WTC11 (cell line): ENCODE results near the gene SLC17A5. TPM values are rescaled to one million over a fixed set of nuclear protein-coding genes. Genes with fewer than 3 reads are reported as not detected.
A peak's percentile ranks its signal among the peaks of the same experiment; 100 is the strongest.

Experiments used
- ATAC-seq: fragments of 200-7000 bp; cut with Tn5 transposase; 2 replicates; pipeline ENCODE4 v1.10.0; 2021; ENCODE audit warnings: mild to moderate bottlenecking, moderate library complexity
- CTCF ChIA-PET: fragments of 300-600 bp; sonication (Branson Sonifier 250); formaldehyde crosslinking; loops from one replicate; lab custom pipeline; 2021; ENCODE audit warnings: antibody characterized with exemption; lab: Charles Lee
- POLR2A ChIA-PET: fragments of 350-600 bp; sonication (Branson Sonifier 250); formaldehyde crosslinking; loops from one replicate; lab custom pipeline; 2021; ENCODE audit warnings: antibody characterized with exemption; lab: Charles Lee
- DNase-seq: peaks from one replicate; pipeline ENCODE4 v3.0.0; 2021; ENCODE audit warnings: low spot score
- H3K27ac Mint-ChIP-seq: 2 replicates; pipeline ENCODE4 v1.8.0; 2021; ENCODE audit warnings: mixed read lengths
- H3K27me3 Mint-ChIP-seq: 2 replicates; pipeline ENCODE4 v1.8.0; 2021; ENCODE audit warnings: low read depth, mild to moderate bottlenecking, moderate library complexity, mixed read lengths
- H3K36me3 Mint-ChIP-seq: 2 replicates; pipeline ENCODE4 v1.8.0; 2021; ENCODE audit warnings: mixed read lengths
- H3K4me1 Mint-ChIP-seq: 2 replicates; pipeline ENCODE4 v1.8.0; 2022; ENCODE audit warnings: mixed read lengths
- H3K4me3 Mint-ChIP-seq: 2 replicates; pipeline ENCODE4 v1.8.0; 2021; ENCODE audit warnings: mild to moderate bottlenecking, moderate library complexity, mixed read lengths
- H3K9me3 Mint-ChIP-seq: 2 replicates; pipeline ENCODE4 v1.8.0; 2021; ENCODE audit warnings: mixed read lengths
- ATF3 ChIP-seq: sonication (generic); formaldehyde crosslinking; conservative IDR thresholded peaks from 2 replicates; pipeline ENCODE4 v1.8.1; 2022; ENCODE audit warnings: mild to moderate bottlenecking, missing genetic modification reagents
- CREM ChIP-seq: sonication (generic); formaldehyde crosslinking; IDR thresholded peaks from 2 replicates; pipeline ENCODE4 v1.8.1; 2022; ENCODE audit warnings: mild to moderate bottlenecking, missing genetic modification reagents, moderate library complexity
- E2F1 ChIP-seq: sonication (generic); formaldehyde crosslinking; IDR thresholded peaks from 2 replicates; pipeline ENCODE4 v1.8.0; 2022; ENCODE audit warnings: mild to moderate bottlenecking, missing genetic modification reagents
- ELF4 ChIP-seq: sonication (generic); formaldehyde crosslinking; IDR thresholded peaks from 2 replicates; pipeline ENCODE4 v1.8.1; 2022; ENCODE audit warnings: low read depth, mild to moderate bottlenecking, moderate library complexity, missing genetic modification reagents
- GABPB1 ChIP-seq: sonication (generic); formaldehyde crosslinking; IDR thresholded peaks from 2 replicates; pipeline ENCODE4 v1.8.1; 2023; ENCODE audit warnings: mild to moderate bottlenecking, missing genetic modification reagents
- IRF1 ChIP-seq: sonication (generic); formaldehyde crosslinking; IDR thresholded peaks from 2 replicates; pipeline ENCODE4 v1.8.0; 2023; ENCODE audit warnings: missing genetic modification reagents
- MAX ChIP-seq: sonication (generic); formaldehyde crosslinking; IDR thresholded peaks from 2 replicates; pipeline ENCODE4 v1.8.0; 2022; ENCODE audit warnings: mild to moderate bottlenecking, missing genetic modification reagents
- MYBL2 ChIP-seq: sonication (generic); formaldehyde crosslinking; IDR thresholded peaks from 2 replicates; pipeline ENCODE4 v1.8.1; 2023; ENCODE audit warnings: mild to moderate bottlenecking, moderate library complexity, missing genetic modification reagents
- NFATC4 ChIP-seq: fragments of 250-450 bp; sonication (Bioruptor Pico); IDR thresholded peaks from 2 replicates; pipeline ENCODE4 v1.9.0; 2021; ENCODE audit warnings: mild to moderate bottlenecking
- OVOL2 ChIP-seq: fragments of 250-450 bp; sonication (Bioruptor Pico); IDR thresholded peaks from 2 replicates; pipeline ENCODE4 v1.9.0; 2021; ENCODE audit warnings: mild to moderate bottlenecking, borderline replicate concordance
- SMAD4 ChIP-seq: sonication (generic); formaldehyde crosslinking; IDR thresholded peaks from 2 replicates; pipeline ENCODE4 v1.8.0; 2022; ENCODE audit warnings: mild to moderate bottlenecking, missing genetic modification reagents
- SP1 ChIP-seq: sonication (generic); formaldehyde crosslinking; conservative IDR thresholded peaks from 2 replicates; pipeline ENCODE4 v1.8.1; 2022; ENCODE audit warnings: missing genetic modification reagents
- TCF7 ChIP-seq: sonication (generic); formaldehyde crosslinking; IDR thresholded peaks from 2 replicates; pipeline ENCODE4 v1.8.0; 2022; ENCODE audit warnings: mild to moderate bottlenecking, low read depth, missing genetic modification reagents, moderate library complexity
- ZBTB21 ChIP-seq: sonication (generic); formaldehyde crosslinking; IDR thresholded peaks from 2 replicates; pipeline ENCODE4 v1.8.1; 2023; ENCODE audit warnings: mild to moderate bottlenecking, missing genetic modification reagents, borderline replicate concordance
- ZNF232 ChIP-seq: sonication (generic); formaldehyde crosslinking; IDR thresholded peaks from 2 replicates; pipeline ENCODE4 v1.8.0; 2022; ENCODE audit warnings: mild to moderate bottlenecking, missing genetic modification reagents
- ZNF317 ChIP-seq: sonication (generic); formaldehyde crosslinking; IDR thresholded peaks from 2 replicates; pipeline ENCODE4 v1.8.1; 2023; ENCODE audit warnings: low read depth, mild to moderate bottlenecking, moderate library complexity, missing genetic modification reagents, borderline replicate concordance
- ZNF416 ChIP-seq: fragments of 250-450 bp; sonication (Bioruptor Pico); IDR thresholded peaks from 2 replicates; pipeline ENCODE4 v1.9.0; 2021; ENCODE audit warnings: mild to moderate bottlenecking, inconsistent platforms
- ZNF671 ChIP-seq: fragments of 250-450 bp; sonication (Bioruptor Pico); IDR thresholded peaks from 2 replicates; pipeline ENCODE4 v1.8.0; 2021; ENCODE audit warnings: mild to moderate bottlenecking
- total RNA-seq: library from RNA; stranded (reverse); gene quantifications from 3 replicates; pipeline ENCODE4 v1.2.3, GENCODE V29; 2021

SLC17A5 gene
- total RNA-seq, 1 experiment from 2014 or later: 9.3 TPM

- ATAC-seq (peak; percentile 75), DNase-seq (no peak)
- CTCF ChIA-PET: interaction anchor here (1.4 to 1.6 kb wide), 2 partner anchors 20 to 37 kb away, joined by 3 to 7 read pairs; no protein-coding TSS in a partner anchor
- Mint-ChIP-seq H3K27ac (peak overlapping the region; percentile 98), H3K27me3 (no peaks in the 10 kb centered on the region), H3K4me3 (peak overlapping the region; percentile 5; the same call in 1 of the 2 replicates), H3K4me1 (peaks cover 27% of the 10 kb centered on the region), H3K36me3 (0 out of 2 replicates have a peak, but pooled peaks cover 2% of the 10 kb centered on the region), H3K9me3 (0 out of 2 replicates have a peak, but pooled peaks cover 3% of the 10 kb centered on the region)
- POLR2A ChIA-PET: interaction anchor here (0.6 to 3.9 kb wide), 6 partner anchors 17 to 70 kb away, joined by 3 to 19 read pairs (median 4); partner anchors contain the start of genes EEF1A1 and SLC17A5
- TF ChIP-seq ZNF317 (CRISPR knock-in tag) (no peak), GABPB1 (CRISPR knock-in tag) (peak; percentile 67)
Measured at GRCh38 chr6:73585566-73586415, 68.0 kb downstream of the SLC17A5 start.

GRCh38 chr6:73581293-73581692, 72.5 kb downstream of the SLC17A5 start:
- Mint-ChIP-seq H3K4me1 (peaks cover 57% of the 10 kb centered on the region), H3K9me3 (peaks cover 6% of the 10 kb centered on the region), H3K36me3 (peaks cover 7% of the 10 kb centered on the region), H3K27me3 (0 out of 2 replicates have a peak, but pooled peaks cover 2% of the 10 kb centered on the region), H3K27ac (peak overlapping the region; percentile 97), H3K4me3 (no peak overlapping the region)
- DNase-seq (no peak), ATAC-seq (no peak)
- CTCF ChIA-PET: no interaction called here
- no peak for TF ChIP-seq MAX (CRISPR knock-in tag)
- no peak for TF ChIP-seq ZNF671 (CRISPR knock-in tag)
- no peak for TF ChIP-seq TCF7 (CRISPR knock-in tag)
- TF ChIP-seq SMAD4 (CRISPR knock-in tag): no peak
- no peak for TF ChIP-seq ATF3 (CRISPR knock-in tag)
- TF ChIP-seq CREM (CRISPR knock-in tag): no peak
- no peak for TF ChIP-seq MYBL2 (CRISPR knock-in tag)
- no peak for TF ChIP-seq NFATC4 (CRISPR knock-in tag)
- no peak for TF ChIP-seq E2F1 (CRISPR knock-in tag)
- TF ChIP-seq ELF4 (CRISPR knock-in tag): no peak
- TF ChIP-seq ZNF416 (CRISPR knock-in tag): no peak
- no peak for TF ChIP-seq ZNF232
- TF ChIP-seq OVOL2: no peak
- TF ChIP-seq IRF1 (CRISPR knock-in tag): no peak
- TF ChIP-seq ZBTB21 (CRISPR knock-in tag): no peak
- TF ChIP-seq SP1 (CRISPR knock-in tag): no peak
- POLR2A ChIA-PET: interaction anchor here (2.6 kb wide), 1 partner anchor 61 kb away, joined by 33 read pairs; the partner anchor contains the start of gene EEF1A1
